Keratinocyte (primary cell): Measurements from ENCODE around the gene VSIG10L2. TPM values are rescaled to one million over a fixed set of nuclear protein-coding genes. Genes with fewer than 3 reads are reported as not detected.

Experiments used
- DNase-seq: peaks from one replicate; pipeline ENCODE4 v3.0.0-alpha.2; 2011; ENCODE audit warnings: low read depth, missing footprints, low spot score
- FAIRE-seq: peaks from 2 replicates; lab custom pipeline; 2011; peaks lifted over from hg19 to GRCh38; lab: Jason Lieb, UNC
- H2AFZ ChIP-seq: 2 replicates; pipeline ENCODE4 v1.6.0; 2012; ENCODE audit warnings: low read length, control low read depth, inconsistent platforms; ENCODE audit not compliant: control insufficient read depth
- H3K27ac ChIP-seq: 2 replicates; pipeline ENCODE4 v1.5.1; 2011; ENCODE audit warnings: low read length; ENCODE audit not compliant: control insufficient read depth, insufficient read depth
- H3K27me3 ChIP-seq: 3 replicates; pipeline ENCODE4 v1.6.0; 2011; ENCODE audit warnings: low read length; ENCODE audit not compliant: control insufficient read depth, insufficient read depth; ENCODE audit errors: extremely low read depth
- H3K36me3 ChIP-seq, 2 experiments: 2 replicates in 1 of 2; 3 replicates in 1 of 2; pipeline ENCODE4 v1.5.1; 2011; ENCODE audit warnings: low read length in 2 of 2, mild to moderate bottlenecking in 1 of 2; ENCODE audit not compliant: control insufficient read depth in 2 of 2, insufficient read depth in 2 of 2; ENCODE audit errors: extremely low read depth in 1 of 2
- H3K4me1 ChIP-seq: 3 replicates; pipeline ENCODE4 v1.5.1; 2011; ENCODE audit warnings: low read length; ENCODE audit not compliant: control insufficient read depth, insufficient read depth; ENCODE audit errors: extremely low read depth
- H3K4me2 ChIP-seq: 3 replicates; pipeline ENCODE4 v1.6.0; 2011; ENCODE audit warnings: low read depth, low read length; ENCODE audit not compliant: control insufficient read depth, insufficient read depth; ENCODE audit errors: extremely low read depth
- H3K4me3 ChIP-seq, 3 experiments: fragments of 200-600 bp in 1 of 3; sonication (generic) in 1 of 3; 2 replicates in 2 of 3; 3 replicates in 1 of 3; pipeline ENCODE4 v1.5.1; 2011 to 2016; ENCODE audit warnings: low read length in 3 of 3, mild to moderate bottlenecking in 3 of 3, control low read depth in 2 of 3, inconsistent platforms in 1 of 3, low read depth in 1 of 3, mixed read lengths in 1 of 3, mixed run types in 1 of 3, moderate library complexity in 1 of 3; ENCODE audit not compliant: control insufficient read depth in 2 of 3, insufficient read depth in 2 of 3; ENCODE audit errors: extremely low read depth in 1 of 3
- H3K79me2 ChIP-seq: 2 replicates; pipeline ENCODE4 v1.6.0; 2012; ENCODE audit warnings: low read length; ENCODE audit not compliant: control insufficient read depth, insufficient read depth
- H3K9ac ChIP-seq: 3 replicates; pipeline ENCODE4 v1.6.0; 2011; ENCODE audit warnings: low read length; ENCODE audit not compliant: control insufficient read depth, insufficient read depth; ENCODE audit errors: extremely low read depth
- H3K9me1 ChIP-seq: 3 replicates; pipeline ENCODE4 v1.6.0; 2011; ENCODE audit warnings: low read length; ENCODE audit not compliant: control insufficient read depth, insufficient read depth; ENCODE audit errors: extremely low read depth
- H3K9me3 ChIP-seq: 2 replicates; pipeline ENCODE4 v1.5.1; 2012; ENCODE audit warnings: low read depth, low read length; ENCODE audit not compliant: control insufficient read depth
- H4K20me1 ChIP-seq: 3 replicates; pipeline ENCODE4 v1.6.0; 2011; ENCODE audit warnings: low read length; ENCODE audit not compliant: control insufficient read depth, insufficient read depth; ENCODE audit errors: extremely low read depth
- EZH2 ChIP-seq: IDR thresholded peaks from one replicate; pipeline ENCODE4 v1.6.1; 2012; ENCODE audit warnings: inconsistent platforms, mild to moderate bottlenecking, low read length, moderate library complexity
- dilution Hi-C: fragments of 300-500 bp; cut with MboI; formaldehyde crosslinking; loops from one replicate; pipeline ENCODE4 v1.7.0; 2020; ENCODE audit warnings: low sequenced_read_pairs; ENCODE audit not compliant: extremely low pct_ligation_motif_present
- polyA plus RNA-seq, 5 experiments: library from polyadenylated mRNA; depleted of rRNA in 3 of 5; stranded (reverse) in 3 of 5; stranded (forward) in 1 of 5; unstranded in 1 of 5; fragments of >200 nt; gene quantifications; 1 replicate in 1 of 5; 2 replicates in 3 of 5; 3 replicates in 1 of 5; pipeline versions ENCODE4 v1.2.1 to v1.2.3, GENCODE V29; 2011 to 2012; ENCODE audit warnings: missing spikeins in 2 of 5, low read depth in 1 of 5, low replicate concordance in 1 of 5
- TF ChIP-seq, protein P1 (sequence below), 3 experiments: IDR thresholded peaks in 1 of 3; conservative IDR thresholded peaks in 1 of 3; optimal IDR thresholded peaks in 1 of 3; 2 replicates in 2 of 3; 3 replicates in 1 of 3; pipeline versions ENCODE3 to v1.5.1; 2011; ENCODE audit warnings: low read length in 3 of 3, mild to moderate bottlenecking in 3 of 3, moderate library complexity in 2 of 3, control low read depth in 1 of 3, inconsistent platforms in 1 of 3; ENCODE audit not compliant: insufficient read depth in 2 of 3; ENCODE audit errors: extremely low read depth in 1 of 3

The VSIG10L2 gene
- polyA plus RNA-seq, 1 donor (not counting 4 experiments of a cell fraction or from before 2014, with no cell fraction given) = 0.09 TPM

DNA sequence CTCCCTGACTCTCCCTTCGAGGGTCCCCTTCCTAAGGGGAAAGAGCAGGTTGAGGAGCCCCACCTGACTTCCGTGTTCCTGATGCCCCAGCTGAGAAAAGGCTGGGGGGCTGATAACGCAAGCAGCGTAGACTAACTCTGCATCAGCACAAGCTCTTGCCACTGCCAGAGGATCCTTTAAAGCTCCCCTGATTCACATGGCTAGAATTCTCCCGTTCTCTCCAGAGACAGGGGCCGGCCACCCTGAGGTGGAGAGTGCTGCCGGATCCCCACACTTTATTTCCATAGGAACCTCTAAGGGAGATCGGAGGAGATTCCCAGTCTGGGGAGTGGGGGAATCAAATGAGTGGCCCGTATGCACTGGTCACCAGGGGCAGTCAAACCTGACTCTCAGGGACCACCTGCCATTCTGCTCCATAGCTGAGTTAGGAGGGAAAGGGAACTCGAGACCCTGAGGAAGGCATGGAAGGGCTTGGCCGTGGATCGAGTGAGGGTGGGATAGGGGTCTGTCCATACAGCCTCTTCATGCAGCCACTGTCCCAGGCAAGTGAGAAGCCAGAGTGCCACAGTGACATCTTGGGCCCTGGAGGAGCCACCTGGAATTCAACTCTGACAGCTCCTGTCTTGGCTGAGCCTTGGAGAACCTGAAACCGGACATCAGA lies 1.4 kb upstream of the VSIG10L2 start:
- H3K4me1 ChIP-seq = no peaks in the 10 kb centered on the region
- H4K20me1 ChIP-seq = no peaks in the 10 kb centered on the region
- no peak overlapping the region for H3K4me2 ChIP-seq
- no peaks in the 10 kb centered on the region for H3K27me3 ChIP-seq
- dilution Hi-C loops = loop anchor here (25.0 kb wide), 1 partner anchor 268 kb away; the partner anchor contains the start of genes FAM118B and RPUSD4
- H3K36me3 ChIP-seq = no peaks in the 10 kb centered on the region
- H3K79me2 ChIP-seq = no peaks in the 10 kb centered on the region
- no peaks in the 10 kb centered on the region for H3K9me3 ChIP-seq
- H3K9me1 ChIP-seq = no peaks in the 10 kb centered on the region
- no peak overlapping the region for H2AFZ ChIP-seq
- TF ChIP-seq EZH2 = no peak
- DNase-seq = no peak
- H3K4me3 ChIP-seq = no peak overlapping the region
- FAIRE-seq = no peak
- H3K9ac ChIP-seq = no peak overlapping the region
- no peak overlapping the region for H3K27ac ChIP-seq

DNA sequence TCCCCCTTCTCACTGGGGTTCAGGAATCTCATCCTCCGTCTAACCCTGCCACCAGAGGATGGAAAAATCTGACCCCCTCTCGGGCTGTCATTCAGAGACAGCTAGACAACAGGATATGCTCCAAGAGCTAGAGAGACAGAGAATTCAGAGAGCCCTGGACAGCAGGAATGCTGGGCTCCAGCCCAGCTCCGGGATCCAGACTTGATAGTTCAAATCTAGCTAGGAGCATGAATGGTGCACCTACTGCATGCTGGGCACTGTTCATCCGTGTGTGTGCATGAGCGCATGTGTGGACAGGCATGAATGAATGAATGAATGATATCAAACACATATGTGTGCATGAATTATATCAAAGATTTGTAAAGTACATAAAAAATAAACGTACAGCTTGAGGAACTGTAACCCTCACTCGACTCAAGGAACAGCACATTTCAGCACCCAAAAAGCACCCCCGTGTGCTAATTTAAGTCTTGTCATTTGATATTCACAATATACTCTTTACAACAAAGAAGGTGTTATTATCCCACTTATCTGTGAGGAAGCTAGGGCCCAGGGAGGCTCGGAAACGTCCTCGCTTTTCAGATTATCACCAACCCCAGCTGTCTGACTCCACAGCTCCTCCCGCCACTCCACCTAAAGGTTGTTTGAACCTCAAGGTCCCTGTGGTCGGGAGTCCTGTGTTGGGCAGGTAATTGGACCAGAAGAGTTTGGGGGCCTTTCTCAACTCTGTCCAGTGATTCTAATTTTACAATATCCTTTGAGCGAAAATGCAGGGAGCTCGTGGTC lies 640 bp upstream of the VSIG10L2 start:
- no peaks in the 10 kb centered on the region for H3K9me3 ChIP-seq
- no peaks in the 10 kb centered on the region for H3K9me1 ChIP-seq
- DNase-seq (no peak), FAIRE-seq (no peak)
- H2AFZ ChIP-seq = no peak overlapping the region
- no peak overlapping the region for H3K4me3 ChIP-seq
- no peaks in the 10 kb centered on the region for H4K20me1 ChIP-seq
- no peak overlapping the region for H3K27ac ChIP-seq
- dilution Hi-C loops = loop anchor here (25.0 kb wide), 1 partner anchor 267 kb away; the partner anchor contains the start of genes FAM118B and RPUSD4
- H3K4me1 ChIP-seq = no peaks in the 10 kb centered on the region
- no peak overlapping the region for H3K9ac ChIP-seq
- no peaks in the 10 kb centered on the region for H3K36me3 ChIP-seq
- H3K79me2 ChIP-seq = no peaks in the 10 kb centered on the region
- H3K27me3 ChIP-seq = no peaks in the 10 kb centered on the region
- no peak overlapping the region for H3K4me2 ChIP-seq
- TF ChIP-seq, protein P1, sequence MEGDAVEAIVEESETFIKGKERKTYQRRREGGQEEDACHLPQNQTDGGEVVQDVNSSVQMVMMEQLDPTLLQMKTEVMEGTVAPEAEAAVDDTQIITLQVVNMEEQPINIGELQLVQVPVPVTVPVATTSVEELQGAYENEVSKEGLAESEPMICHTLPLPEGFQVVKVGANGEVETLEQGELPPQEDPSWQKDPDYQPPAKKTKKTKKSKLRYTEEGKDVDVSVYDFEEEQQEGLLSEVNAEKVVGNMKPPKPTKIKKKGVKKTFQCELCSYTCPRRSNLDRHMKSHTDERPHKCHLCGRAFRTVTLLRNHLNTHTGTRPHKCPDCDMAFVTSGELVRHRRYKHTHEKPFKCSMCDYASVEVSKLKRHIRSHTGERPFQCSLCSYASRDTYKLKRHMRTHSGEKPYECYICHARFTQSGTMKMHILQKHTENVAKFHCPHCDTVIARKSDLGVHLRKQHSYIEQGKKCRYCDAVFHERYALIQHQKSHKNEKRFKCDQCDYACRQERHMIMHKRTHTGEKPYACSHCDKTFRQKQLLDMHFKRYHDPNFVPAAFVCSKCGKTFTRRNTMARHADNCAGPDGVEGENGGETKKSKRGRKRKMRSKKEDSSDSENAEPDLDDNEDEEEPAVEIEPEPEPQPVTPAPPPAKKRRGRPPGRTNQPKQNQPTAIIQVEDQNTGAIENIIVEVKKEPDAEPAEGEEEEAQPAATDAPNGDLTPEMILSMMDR (optimal IDR thresholded peaks at IDR 0.05 in 1 of 3, IDR thresholded peaks at IDR 0.05 in 1 of 3, conservative IDR thresholded peaks at IDR 0.05 in 1 of 3; ENCODE audit: extremely low read depth in 1 of 3, insufficient read depth in 2 of 3, low read length in 3 of 3) = no peak
- no peak for TF ChIP-seq EZH2
